NCI-H1092 treated with DMSO at 0.1 percent for 48 hours (cell line): ENCODE results near the gene FUOM.
"Not testable (repeated sequence)": the region's sequence is repeated elsewhere in the genome, so short reads cannot be mapped to it uniquely, and the experiment has no call there.

Source experiments
- DNase-seq: peaks from one replicate; lab custom pipeline; 2025; lab: John Stamatoyannopoulos, UW

FUOM gene

GRCh38 chr10:133328358-133329343, 29.2 kb downstream of the FUOM start:
- no peak for DNase-seq

DNA sequence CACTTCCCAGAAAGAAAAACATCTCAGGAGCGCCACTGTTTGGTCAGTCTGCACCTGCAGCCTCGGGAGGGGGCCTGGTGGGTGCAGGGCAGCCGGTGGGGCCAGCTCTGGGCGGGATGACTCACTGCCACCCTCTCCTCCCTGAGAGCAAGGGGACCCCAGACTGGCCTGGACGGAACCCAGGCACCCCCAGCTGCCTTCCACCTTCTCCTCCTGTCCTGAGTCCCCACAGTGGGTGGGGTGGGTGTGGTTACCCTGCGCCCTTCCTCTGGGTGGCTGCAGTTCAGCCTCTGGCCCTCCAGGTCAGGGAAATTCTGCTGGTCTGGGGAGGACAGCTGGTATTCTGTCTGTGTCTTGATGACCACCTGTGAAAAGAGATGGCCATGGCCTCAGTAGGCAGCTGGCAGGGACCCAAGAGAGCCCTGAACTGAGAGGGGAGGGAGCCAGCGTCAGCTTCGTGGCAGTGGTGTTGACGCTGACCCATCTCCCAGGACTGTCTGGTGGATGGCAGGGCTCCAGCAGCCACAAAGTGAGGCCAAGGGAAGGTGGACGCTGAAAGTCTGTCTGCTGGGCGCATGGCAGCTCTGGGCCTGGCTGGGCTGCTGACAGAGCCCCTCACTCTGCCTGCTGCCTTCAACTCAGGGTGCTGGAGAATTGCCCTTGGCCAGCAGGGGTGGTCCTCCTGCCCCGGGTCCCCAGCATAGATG, 30.0 kb downstream of the FUOM start:
- DNase-seq = no peak

- DNase-seq = no peak
These were observed 30.8 kb downstream of the FUOM start for GRCh38 chr10:133326745-133327650.

DNA sequence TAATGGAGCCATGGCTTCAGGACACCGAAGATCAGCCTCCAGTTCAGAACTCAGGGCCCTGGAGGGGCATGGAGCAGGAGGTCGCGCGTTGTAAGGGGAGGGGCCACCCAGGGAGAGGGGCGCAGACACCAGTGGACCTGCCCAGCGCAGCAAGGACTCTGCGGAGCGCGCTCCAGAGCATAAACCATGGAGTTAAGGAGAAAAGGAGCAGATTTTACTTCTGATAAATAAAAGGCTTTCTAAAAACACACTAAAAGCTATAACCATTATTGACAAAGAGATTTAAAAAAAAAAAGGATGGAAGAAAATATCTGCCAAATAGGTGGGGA, 31.6 kb downstream of the FUOM start:
- no peak for DNase-seq

- peak; percentile 13 for DNase-seq
These were observed 32.2 kb downstream of the FUOM start for GRCh38 chr10:133325440-133326222.

GRCh38 chr10:133324857-133325260, 33.0 kb downstream of the FUOM start:
- no peak for DNase-seq

- peak; percentile 74 for DNase-seq
These were observed 33.5 kb downstream of the FUOM start for GRCh38 chr10:133324198-133324792.

DNA sequence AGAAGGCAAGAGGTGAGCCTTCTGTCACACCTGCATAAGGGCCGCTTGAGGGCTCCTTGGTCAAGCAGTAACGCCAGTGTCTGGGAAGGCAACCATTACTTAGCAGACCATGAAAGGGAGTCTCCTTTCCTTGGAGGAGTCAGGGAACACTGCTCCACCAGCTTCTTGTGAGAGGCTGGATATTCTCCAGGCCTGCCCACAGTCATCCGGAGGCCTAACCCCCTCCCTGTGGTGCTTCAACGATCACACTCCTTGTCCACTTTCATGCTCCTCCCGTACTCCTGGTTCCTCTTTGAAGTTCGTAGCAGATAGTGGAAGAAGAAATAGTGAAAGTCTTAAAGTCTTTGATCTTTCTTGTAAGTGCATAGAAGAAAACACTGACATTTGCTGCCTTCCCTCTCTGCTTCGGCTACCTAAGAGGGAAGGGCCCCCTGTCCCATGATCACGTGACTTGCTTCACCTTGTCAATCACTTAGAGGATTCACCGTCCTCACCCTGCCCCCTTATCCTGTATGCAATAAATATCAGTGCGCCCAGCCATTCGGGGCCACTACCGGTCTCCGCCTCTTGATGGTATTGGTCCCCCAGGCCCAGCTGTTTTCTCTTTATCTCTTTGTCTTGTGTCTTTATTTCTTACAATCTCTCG, 35.6 kb downstream of the FUOM start:
- not testable (repeated sequence) for DNase-seq

GRCh38 chr10:133320852-133321422, 36.9 kb downstream of the FUOM start:
- DNase-seq = not testable (repeated sequence)

DNA sequence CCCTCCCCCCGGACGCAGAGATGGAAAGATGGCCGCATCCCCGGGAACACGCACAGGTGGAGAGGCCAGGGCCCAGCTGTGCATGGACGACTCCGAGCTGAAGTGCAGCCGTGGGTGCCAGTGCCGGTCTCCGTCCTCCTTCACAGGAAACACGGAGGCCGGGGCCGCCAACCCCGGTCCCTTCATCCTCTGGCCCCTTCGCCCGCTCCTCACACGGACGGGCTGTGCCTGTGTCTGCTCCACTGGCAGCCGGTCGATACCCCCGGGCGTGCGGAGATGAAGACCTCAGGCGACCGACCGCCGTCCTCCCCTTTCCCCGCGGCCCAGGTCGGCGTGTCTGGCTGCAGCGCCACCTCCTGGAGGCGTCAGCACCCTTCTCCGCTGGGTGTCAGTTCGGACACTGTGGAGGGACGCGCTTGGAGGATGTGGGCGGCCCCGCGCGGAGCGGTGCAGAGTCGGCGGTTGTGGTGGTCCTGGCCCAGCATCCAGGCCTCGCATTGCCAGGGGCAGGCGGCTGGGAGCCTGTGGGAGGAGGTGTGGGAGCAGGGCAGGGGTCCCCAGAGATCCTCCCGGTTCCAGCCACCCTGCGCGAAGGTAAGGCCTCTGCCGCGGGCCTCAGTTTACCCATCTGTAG, 39.2 kb downstream of the FUOM start:
- DNase-seq = peak; percentile 58

DNA sequence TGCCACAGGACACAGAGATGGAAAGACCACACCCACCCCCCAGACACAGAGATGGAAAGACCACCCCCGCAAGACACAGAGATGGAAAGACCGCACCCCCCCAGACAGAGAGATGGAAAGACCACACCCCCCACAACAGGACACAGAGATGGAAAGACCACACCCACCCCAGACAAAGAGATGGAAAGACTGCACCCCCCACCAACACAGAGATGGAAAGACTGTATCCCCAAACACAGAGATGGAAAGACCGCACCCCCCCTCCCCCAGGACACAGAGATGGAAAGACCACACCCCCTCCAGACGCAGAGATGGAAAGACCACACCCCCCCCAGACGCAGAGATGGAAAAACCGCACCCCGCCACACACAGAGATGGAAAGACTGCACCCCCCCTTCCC, 41.1 kb downstream of the FUOM start:
- DNase-seq = no peak

DNA sequence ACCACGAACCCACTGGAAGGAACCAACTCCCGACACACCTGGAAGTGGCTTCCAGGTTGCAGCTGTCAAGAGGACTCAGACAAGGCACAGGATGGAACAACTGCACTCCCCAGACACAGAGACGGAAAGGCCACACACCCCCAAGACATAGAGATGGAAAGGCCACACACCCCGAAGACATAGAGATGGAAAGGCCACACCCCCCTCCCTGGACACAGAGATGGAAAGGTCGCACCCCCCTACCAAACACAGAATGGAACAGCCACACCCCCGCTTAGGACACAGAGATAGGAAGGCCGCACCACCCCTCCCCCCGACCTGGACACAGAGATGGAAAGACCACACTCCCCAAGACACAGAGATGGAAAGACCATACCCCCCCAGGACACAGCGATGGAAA, 41.6 kb downstream of the FUOM start:
- no peak for DNase-seq

GRCh38 chr10:133315847-133316246, 42.0 kb downstream of the FUOM start:
- no peak for DNase-seq

- no peak for DNase-seq
These were observed 42.9 kb downstream of the FUOM start for GRCh38 chr10:133314911-133315310.

DNA sequence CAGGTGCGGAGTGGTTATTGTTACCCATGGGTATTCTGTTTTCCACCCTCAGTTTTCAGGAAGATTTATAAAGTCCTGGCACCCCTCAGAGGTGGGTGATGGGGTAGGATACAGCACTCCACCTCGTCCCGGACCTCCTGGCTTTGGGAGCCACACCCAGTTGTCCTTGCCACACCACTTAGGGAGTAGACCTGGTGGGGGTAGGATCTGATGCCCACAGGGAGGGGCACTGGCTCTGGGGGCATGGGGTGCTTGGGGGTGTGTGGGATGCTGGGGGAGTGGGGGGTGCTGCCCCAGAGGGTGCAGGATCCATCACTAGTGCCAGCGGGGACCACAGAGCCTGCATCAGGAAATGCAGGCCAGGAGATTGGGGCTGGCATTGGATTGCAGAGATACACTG, 44.6 kb downstream of the FUOM start:
- DNase-seq = no peak

GRCh38 chr10:133312769-133313145, 45.1 kb downstream of the FUOM start:
- DNase-seq = no peak

- no peak for DNase-seq
These were observed 45.6 kb downstream of the FUOM start for GRCh38 chr10:133312016-133312768.

DNA sequence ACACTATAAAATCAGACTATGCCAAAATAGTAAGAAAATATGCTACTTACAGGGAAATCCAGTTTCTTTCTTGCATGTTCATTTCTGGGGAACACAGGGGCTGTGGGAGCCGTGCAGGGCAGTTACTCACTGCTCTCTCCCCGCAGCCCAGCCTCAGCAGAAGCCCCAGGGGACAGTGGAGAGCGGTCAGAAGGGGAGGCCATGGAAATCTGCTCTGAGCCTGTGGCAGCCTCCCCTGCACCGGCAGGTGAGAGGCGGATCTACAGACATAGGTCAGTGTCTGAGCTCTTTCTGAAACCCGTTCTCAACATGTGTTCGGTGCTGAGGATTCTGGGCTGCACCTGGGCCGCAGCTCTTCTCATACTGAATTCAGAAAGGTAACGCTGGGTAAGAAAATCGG, 46.2 kb downstream of the FUOM start:
- no peak for DNase-seq

GRCh38 chr10:133310789-133311188, 47.0 kb downstream of the FUOM start:
- no peak for DNase-seq
